Activated CD8-positive, alpha-beta memory T cell treated with anti-CD3 and anti-CD28 coated beads, Interleukin-2, amount 50 U/mL, for 4 hours (primary cell): Measurements from ENCODE around the gene ARID3B.
"Not testable (repeated sequence)": the region's sequence is repeated elsewhere in the genome, so short reads cannot be mapped to it uniquely, and the experiment has no call there.

Experiments
- DNase-seq: peaks from one replicate; pipeline ENCODE4 v3.0.0-alpha.2; 2020

ARID3B gene

GRCh38 chr15:74626336-74626735 lies 85.3 kb downstream of the ARID3B start:
- no peak for DNase-seq

GRCh38 chr15:74626752-74627692 lies 86.0 kb downstream of the ARID3B start:
- DNase-seq = no peak

GRCh38 chr15:74627766-74628165 lies 86.7 kb downstream of the ARID3B start:
- DNase-seq = no peak

- DNase-seq = no peak
Measured at GRCh38 chr15:74628199-74628598, 87.2 kb downstream of the ARID3B start.

GRCh38 chr15:74628949-74629348 lies 87.9 kb downstream of the ARID3B start:
- DNase-seq = no peak

- DNase-seq = not testable (repeated sequence)
Measured at GRCh38 chr15:74629696-74630095, 88.7 kb downstream of the ARID3B start.

GRCh38 chr15:74630284-74631086 lies 89.5 kb downstream of the ARID3B start:
- no peak for DNase-seq

GRCh38 chr15:74631087-74631385 lies 90.0 kb downstream of the ARID3B start:
- no peak for DNase-seq

- DNase-seq = no peak
Measured at GRCh38 chr15:74631408-74631807, 90.4 kb downstream of the ARID3B start.

- peak; percentile 63 for DNase-seq
Measured at GRCh38 chr15:74631935-74632560, 91.0 kb downstream of the ARID3B start.

GRCh38 chr15:74632601-74633000 lies 91.6 kb downstream of the ARID3B start:
- no peak for DNase-seq

GRCh38 chr15:74633781-74634180 lies 92.8 kb downstream of the ARID3B start:
- DNase-seq = no peak

- DNase-seq = peak; percentile 71
Measured at GRCh38 chr15:74635228-74635627, 94.2 kb downstream of the ARID3B start.

- DNase-seq = no peak
Measured at GRCh38 chr15:74636984-74637383, 96.0 kb downstream of the ARID3B start.

- DNase-seq = no peak
Measured at GRCh38 chr15:74641151-74641550, 100.1 kb downstream of the ARID3B start.

GRCh38 chr15:74642348-74642733 lies 101.3 kb downstream of the ARID3B start:
- DNase-seq = no peak

- no peak for DNase-seq
Measured at GRCh38 chr15:74642734-74643664, 102.0 kb downstream of the ARID3B start.

- DNase-seq = no peak
Measured at GRCh38 chr15:74643665-74644204, 102.7 kb downstream of the ARID3B start.

- DNase-seq = no peak
Measured at GRCh38 chr15:74646480-74646879, 105.5 kb downstream of the ARID3B start.
